Renal cortical epithelial cell (primary cell): ENCODE measurements around the gene SEC22B. TPM values are rescaled to one million over a fixed set of nuclear protein-coding genes. Genes with fewer than 3 reads are reported as not detected.
"Not testable (repeated sequence)": the region's sequence is repeated elsewhere in the genome, so short reads cannot be mapped to it uniquely, and the experiment has no call there.

ENCODE experiments used
- DNase-seq: peaks from one replicate; pipeline ENCODE4 v3.0.0-alpha.2; 2011; ENCODE audit warnings: low read depth
- total RNA-seq: library from RNA; depleted of rRNA; stranded (reverse); fragments of >200 nt; gene quantifications from 2 replicates; pipeline ENCODE4 v1.2.3, GENCODE V29; 2014

The SEC22B gene
- total RNA-seq, 1 donor from 2014 or later = 40.2 TPM

- DNase-seq = not testable (repeated sequence)
Measured at GRCh38 chr1:120116094-120116493, 60.2 kb downstream of the SEC22B start.

GRCh38 chr1:120113134-120113533 lies 63.2 kb downstream of the SEC22B start:
- DNase-seq = not testable (repeated sequence)

- DNase-seq = not testable (repeated sequence)
Measured at GRCh38 chr1:120112212-120112611, 64.1 kb downstream of the SEC22B start.

GRCh38 chr1:120111771-120112170 lies 64.5 kb downstream of the SEC22B start:
- not testable (repeated sequence) for DNase-seq

- not testable (repeated sequence) for DNase-seq
Measured at GRCh38 chr1:120111008-120111407, 65.3 kb downstream of the SEC22B start.

GRCh38 chr1:120109656-120110055 lies 66.7 kb downstream of the SEC22B start:
- not testable (repeated sequence) for DNase-seq

- not testable (repeated sequence) for DNase-seq
Measured at GRCh38 chr1:120109180-120109579, 67.1 kb downstream of the SEC22B start.

- DNase-seq = not testable (repeated sequence)
Measured at GRCh38 chr1:120105288-120105687, 71.0 kb downstream of the SEC22B start.

- DNase-seq = not testable (repeated sequence)
Measured at GRCh38 chr1:120103768-120104167, 72.6 kb downstream of the SEC22B start.

GRCh38 chr1:120101593-120101992 lies 74.7 kb downstream of the SEC22B start:
- DNase-seq = not testable (repeated sequence)

Other genes starting within 250 kb of the SEC22B start
- gene NOTCH2, start 106.9 kb downstream of the SEC22B start, total RNA-seq = 95.2 and 159 TPM in 2 replicates
- 9.9 and 12.7 TPM in 2 replicates for gene NBPF8, start 238.5 kb upstream of the SEC22B start, total RNA-seq